PC-9 (cell line): ENCODE results near the gene CAGE1.

Experiments
- EZH2 ChIP-seq: fragments of 200-600 bp; sonication (generic); IDR thresholded peaks from 2 replicates; pipeline ENCODE4 v1.8.0; 2017; ENCODE audit warnings: antibody characterized with exemption, low read depth
- TF ChIP-seq, protein P1 (sequence below): fragments of 200-600 bp; sonication (generic); conservative IDR thresholded peaks from 2 replicates; pipeline ENCODE4 v1.6.1; 2017; ENCODE audit warnings: mixed run types, antibody characterized with exemption, mild to moderate bottlenecking, moderate library complexity

DNA sequence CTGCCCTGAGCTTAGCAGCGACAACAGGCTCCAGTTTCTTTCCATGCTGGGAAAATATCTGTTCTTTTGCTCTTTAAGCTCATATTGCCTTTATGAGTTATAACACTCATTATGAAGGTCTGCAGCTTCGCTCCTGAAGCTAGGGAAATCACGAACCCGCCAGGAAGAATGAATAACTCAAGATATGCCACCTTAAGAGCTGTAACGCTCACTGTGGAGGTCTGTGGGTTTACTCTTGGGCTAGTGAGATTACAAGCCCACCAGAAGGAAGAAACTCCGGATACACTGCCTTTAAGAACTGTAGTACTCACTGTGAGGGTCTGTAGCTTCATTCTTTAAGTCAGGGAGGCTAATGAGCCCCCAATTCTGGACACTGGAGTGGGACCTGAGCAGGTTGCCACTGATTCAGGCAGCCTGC, 73.6 kb downstream of the CAGE1 start:
- TF ChIP-seq, protein P1, sequence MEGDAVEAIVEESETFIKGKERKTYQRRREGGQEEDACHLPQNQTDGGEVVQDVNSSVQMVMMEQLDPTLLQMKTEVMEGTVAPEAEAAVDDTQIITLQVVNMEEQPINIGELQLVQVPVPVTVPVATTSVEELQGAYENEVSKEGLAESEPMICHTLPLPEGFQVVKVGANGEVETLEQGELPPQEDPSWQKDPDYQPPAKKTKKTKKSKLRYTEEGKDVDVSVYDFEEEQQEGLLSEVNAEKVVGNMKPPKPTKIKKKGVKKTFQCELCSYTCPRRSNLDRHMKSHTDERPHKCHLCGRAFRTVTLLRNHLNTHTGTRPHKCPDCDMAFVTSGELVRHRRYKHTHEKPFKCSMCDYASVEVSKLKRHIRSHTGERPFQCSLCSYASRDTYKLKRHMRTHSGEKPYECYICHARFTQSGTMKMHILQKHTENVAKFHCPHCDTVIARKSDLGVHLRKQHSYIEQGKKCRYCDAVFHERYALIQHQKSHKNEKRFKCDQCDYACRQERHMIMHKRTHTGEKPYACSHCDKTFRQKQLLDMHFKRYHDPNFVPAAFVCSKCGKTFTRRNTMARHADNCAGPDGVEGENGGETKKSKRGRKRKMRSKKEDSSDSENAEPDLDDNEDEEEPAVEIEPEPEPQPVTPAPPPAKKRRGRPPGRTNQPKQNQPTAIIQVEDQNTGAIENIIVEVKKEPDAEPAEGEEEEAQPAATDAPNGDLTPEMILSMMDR = no peak
- no peak for TF ChIP-seq EZH2
